GM19240 (cell line): ENCODE measurements around the gene PHTF1.
"Not testable (repeated sequence)": the region's sequence is repeated elsewhere in the genome, so short reads cannot be mapped to it uniquely, and the experiment has no call there.

Source experiments
- DNase-seq: peaks from one replicate; pipeline ENCODE4 v3.0.0; 2011; ENCODE audit warnings: low spot score; ENCODE audit not compliant: insufficient read length

Gene PHTF1

GRCh38 chr1:113732802-113733201, 26.5 kb downstream of the PHTF1 start:
- DNase-seq, result no peak

GRCh38 chr1:113721010-113721409, 38.3 kb downstream of the PHTF1 start:
- DNase-seq, result no peak

GRCh38 chr1:113718621-113719020, 40.7 kb downstream of the PHTF1 start:
- not testable (repeated sequence) for DNase-seq

- DNase-seq, result not testable (repeated sequence)
Observed at GRCh38 chr1:113717506-113717905, 41.8 kb downstream of the PHTF1 start.

- DNase-seq, result no peak
Observed at GRCh38 chr1:113714606-113715269, 44.5 kb downstream of the PHTF1 start.

- no peak for DNase-seq
Observed at GRCh38 chr1:113701429-113701828, 57.9 kb downstream of the PHTF1 start.

- DNase-seq, result no peak
Observed at GRCh38 chr1:113694910-113695309, 64.4 kb downstream of the PHTF1 start.

GRCh38 chr1:113692824-113693431, 66.4 kb downstream of the PHTF1 start:
- DNase-seq, result no peak

GRCh38 chr1:113692342-113692741, 66.9 kb downstream of the PHTF1 start:
- no peak for DNase-seq

- DNase-seq, result no peak
Observed at GRCh38 chr1:113691184-113691583, 68.1 kb downstream of the PHTF1 start.

- DNase-seq, result no peak
Observed at GRCh38 chr1:113686891-113687618, 72.2 kb downstream of the PHTF1 start.

GRCh38 chr1:113684153-113684541, 75.1 kb downstream of the PHTF1 start:
- DNase-seq, result no peak

- no peak for DNase-seq
Observed at GRCh38 chr1:113683384-113684152, 75.7 kb downstream of the PHTF1 start.

GRCh38 chr1:113681596-113682337, 77.5 kb downstream of the PHTF1 start:
- no peak for DNase-seq

- DNase-seq, result no peak
Observed at GRCh38 chr1:113678159-113678469, 81.2 kb downstream of the PHTF1 start.

GRCh38 chr1:113677250-113678158, 81.8 kb downstream of the PHTF1 start:
- peak; percentile 10 for DNase-seq

GRCh38 chr1:113676524-113676923, 82.8 kb downstream of the PHTF1 start:
- no peak for DNase-seq

GRCh38 chr1:113675302-113675701, 84.0 kb downstream of the PHTF1 start:
- no peak for DNase-seq

- DNase-seq, result no peak
Observed at GRCh38 chr1:113674591-113674990, 84.7 kb downstream of the PHTF1 start.

- no peak for DNase-seq
Observed at GRCh38 chr1:113672491-113672890, 86.8 kb downstream of the PHTF1 start.
